Neural cell (in vitro differentiated cells): ENCODE results near the gene PELI2. TPM values are rescaled to one million over a fixed set of nuclear protein-coding genes. Genes with fewer than 3 reads are reported as not detected.

Experiments used
- H2AFZ ChIP-seq: fragments of 200-600, 300-800 bp; sonication (generic), shearing (Covaris generic); 2 replicates; pipeline ENCODE4 v1.6.0; 2014; ENCODE audit warnings: low read depth, mild to moderate bottlenecking, antibody characterized with exemption, low read length, moderate library complexity
- H3F3A ChIP-seq: fragments of 200-600 bp; shearing (Covaris generic); 2 replicates; pipeline ENCODE4 v1.6.1; 2016; ENCODE audit warnings: mild to moderate bottlenecking, moderate library complexity, mixed read lengths, antibody characterized with exemption, low read length; ENCODE audit not compliant: insufficient read depth, poor library complexity, severe bottlenecking
- H3K27ac ChIP-seq: fragments of 200-600, 300-800 bp; sonication (generic), shearing (Covaris generic); 2 replicates; pipeline ENCODE4 v1.5.1; 2014; ENCODE audit warnings: mild to moderate bottlenecking, low read length, moderate library complexity
- H3K27me3 ChIP-seq: fragments of 300-800, 200-600 bp; sonication (generic), shearing (Covaris generic); 2 replicates; pipeline ENCODE4 v1.6.0; 2014; ENCODE audit warnings: mild to moderate bottlenecking, low read depth, low read length, moderate library complexity; ENCODE audit not compliant: insufficient read depth
- H3K36me3 ChIP-seq: fragments of 300-800, 200-600 bp; sonication (generic), shearing (Covaris generic); 2 replicates; pipeline ENCODE4 v1.5.1; 2014; ENCODE audit warnings: mild to moderate bottlenecking, antibody characterized with exemption, low read length, moderate library complexity; ENCODE audit not compliant: insufficient read depth
- H3K4me2 ChIP-seq: fragments of 300-800, 200-600 bp; sonication (generic), shearing (Covaris generic); 2 replicates; pipeline ENCODE4 v1.6.0; 2014; ENCODE audit warnings: mild to moderate bottlenecking, low read length
- H3K4me3 ChIP-seq: fragments of 300-800, 200-600 bp; sonication (generic), shearing (Covaris generic); 2 replicates; pipeline ENCODE4 v1.5.1; 2014; ENCODE audit warnings: mild to moderate bottlenecking, low read length, moderate library complexity
- H3K79me2 ChIP-seq: fragments of 200-600 bp; shearing (Covaris generic); replicated peaks from 2 replicates; pipeline ENCODE4 v1.6.0; 2014; ENCODE audit warnings: mild to moderate bottlenecking, low read length, moderate library complexity; ENCODE audit not compliant: insufficient read depth
- H3K9ac ChIP-seq: fragments of 300-800, 200-600 bp; sonication (generic), shearing (Covaris generic); 2 replicates; pipeline ENCODE4 v1.6.1; 2016; ENCODE audit warnings: mild to moderate bottlenecking, low read length, mixed read lengths
- H3K9me2 ChIP-seq: fragments of 200-600 bp; shearing (Covaris generic); 2 replicates; pipeline ENCODE4 v1.6.1; 2016; ENCODE audit warnings: mild to moderate bottlenecking, low read length, mixed read lengths; ENCODE audit not compliant: insufficient read depth
- H3K9me3 ChIP-seq: fragments of 200-600, 300-800 bp; sonication (generic), shearing (Covaris generic); 2 replicates; pipeline ENCODE4 v1.6.1; 2016; ENCODE audit warnings: mild to moderate bottlenecking, mixed run types, low read length, moderate library complexity, mixed read lengths
- H4K20me1 ChIP-seq: fragments of 200-600 bp; shearing (Covaris generic); 2 replicates; pipeline ENCODE4 v1.6.1; 2016; ENCODE audit warnings: mild to moderate bottlenecking, mixed run types; ENCODE audit not compliant: insufficient read depth
- EP300 ChIP-seq: fragments of 450-650 bp; conservative IDR thresholded peaks from 2 replicates; pipeline ENCODE4 v1.6.1; 2014; ENCODE audit warnings: antibody characterized with exemption, mild to moderate bottlenecking, moderate library complexity; ENCODE audit not compliant: poor library complexity, severe bottlenecking
- EZH2 ChIP-seq: fragments of 200-600, 300-800 bp; shearing (Covaris generic), sonication (generic); IDR thresholded peaks from 2 replicates; pipeline ENCODE4 v1.6.1; 2014; ENCODE audit warnings: antibody characterized with exemption, low read length, borderline replicate concordance, mild to moderate bottlenecking; ENCODE audit not compliant: insufficient read depth, poor library complexity, severe bottlenecking
- MXI1 ChIP-seq: fragments of 450-650 bp; conservative IDR thresholded peaks from 2 replicates; pipeline ENCODE4 v1.6.1; 2014; ENCODE audit warnings: antibody characterized with exemption, mild to moderate bottlenecking; ENCODE audit not compliant: poor library complexity, severe bottlenecking
- POLR2AphosphoS5 ChIP-seq: IDR thresholded peaks from 2 replicates; pipeline ENCODE4 v1.6.1; 2012
- RAD21 ChIP-seq: fragments of 450-650 bp; conservative IDR thresholded peaks from 2 replicates; pipeline ENCODE4 v1.6.1; 2014; ENCODE audit warnings: antibody characterized with exemption, mild to moderate bottlenecking, moderate library complexity
- SMC3 ChIP-seq: fragments of 450-650 bp; conservative IDR thresholded peaks from 2 replicates; pipeline ENCODE4 v1.6.1; 2014; ENCODE audit warnings: antibody characterized with exemption, mild to moderate bottlenecking, moderate library complexity; ENCODE audit not compliant: poor library complexity
- TAF1 ChIP-seq: IDR thresholded peaks from 2 replicates; pipeline ENCODE4 v1.6.1; 2012; ENCODE audit warnings: low read depth
- polyA plus RNA-seq: library from polyadenylated mRNA; depleted of rRNA; stranded (reverse); fragments of >200 nt; gene quantifications from 2 replicates; pipeline ENCODE4 v1.2.3, GENCODE V29; 2014
- TF ChIP-seq, protein P1 (sequence below): fragments of 450-650 bp; IDR thresholded peaks from 2 replicates; pipeline ENCODE4 v1.5.1; 2014; ENCODE audit warnings: antibody characterized with exemption, mild to moderate bottlenecking, moderate library complexity; ENCODE audit not compliant: poor library complexity, severe bottlenecking
- TF ChIP-seq, protein P2 (sequence below): IDR thresholded peaks from 2 replicates; pipeline ENCODE4 v1.6.1; 2012; ENCODE audit warnings: borderline replicate concordance

PELI2 gene
- polyA plus RNA-seq, 1 donor from 2014 or later, result 5.3 TPM

DNA sequence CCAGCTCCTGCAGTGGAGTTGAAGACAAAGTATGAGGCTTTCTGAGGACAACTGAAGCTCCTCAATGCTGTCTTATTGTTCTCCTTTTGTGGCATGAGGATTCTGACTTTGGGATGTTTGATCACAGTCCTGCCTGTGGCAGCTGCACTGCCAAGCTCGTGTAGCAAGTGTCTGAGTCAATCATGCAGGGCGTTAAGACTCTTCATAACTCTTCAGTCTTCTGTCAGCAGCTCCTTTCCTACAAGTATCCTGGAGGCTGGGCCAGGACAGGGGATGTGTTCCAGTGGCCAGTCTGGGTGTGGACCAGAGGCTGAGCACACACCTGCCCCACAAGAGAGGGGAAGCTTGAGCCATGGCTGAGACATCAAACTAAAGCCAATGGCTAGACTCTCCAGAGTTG, 94.3 kb downstream of the PELI2 start:
- Histone ChIP-seq H3K9me3 (no peaks in the 10 kb centered on the region), H3K4me2 (no peak overlapping the region), H3K27me3 (no peaks in the 10 kb centered on the region), H3K36me3 (no peaks in the 10 kb centered on the region), H3F3A (no peaks in the 10 kb centered on the region), H3K27ac (no peak overlapping the region), H2AFZ (no peak overlapping the region), H3K79me2 (peaks cover 15% of the 10 kb centered on the region), H4K20me1 (no peaks in the 10 kb centered on the region), H3K9me2 (no peaks in the 10 kb centered on the region), H3K4me3 (no peak overlapping the region), H3K9ac (no peak overlapping the region)
- no peak for TF ChIP-seq RAD21
- TF ChIP-seq POLR2AphosphoS5, result no peak
- TF ChIP-seq TAF1, result no peak
- TF ChIP-seq EZH2, result no peak
- TF ChIP-seq, protein P1, sequence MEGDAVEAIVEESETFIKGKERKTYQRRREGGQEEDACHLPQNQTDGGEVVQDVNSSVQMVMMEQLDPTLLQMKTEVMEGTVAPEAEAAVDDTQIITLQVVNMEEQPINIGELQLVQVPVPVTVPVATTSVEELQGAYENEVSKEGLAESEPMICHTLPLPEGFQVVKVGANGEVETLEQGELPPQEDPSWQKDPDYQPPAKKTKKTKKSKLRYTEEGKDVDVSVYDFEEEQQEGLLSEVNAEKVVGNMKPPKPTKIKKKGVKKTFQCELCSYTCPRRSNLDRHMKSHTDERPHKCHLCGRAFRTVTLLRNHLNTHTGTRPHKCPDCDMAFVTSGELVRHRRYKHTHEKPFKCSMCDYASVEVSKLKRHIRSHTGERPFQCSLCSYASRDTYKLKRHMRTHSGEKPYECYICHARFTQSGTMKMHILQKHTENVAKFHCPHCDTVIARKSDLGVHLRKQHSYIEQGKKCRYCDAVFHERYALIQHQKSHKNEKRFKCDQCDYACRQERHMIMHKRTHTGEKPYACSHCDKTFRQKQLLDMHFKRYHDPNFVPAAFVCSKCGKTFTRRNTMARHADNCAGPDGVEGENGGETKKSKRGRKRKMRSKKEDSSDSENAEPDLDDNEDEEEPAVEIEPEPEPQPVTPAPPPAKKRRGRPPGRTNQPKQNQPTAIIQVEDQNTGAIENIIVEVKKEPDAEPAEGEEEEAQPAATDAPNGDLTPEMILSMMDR, result no peak
- no peak for TF ChIP-seq SMC3
- TF ChIP-seq EP300, result no peak
- TF ChIP-seq MXI1, result no peak
- TF ChIP-seq, protein P2, sequence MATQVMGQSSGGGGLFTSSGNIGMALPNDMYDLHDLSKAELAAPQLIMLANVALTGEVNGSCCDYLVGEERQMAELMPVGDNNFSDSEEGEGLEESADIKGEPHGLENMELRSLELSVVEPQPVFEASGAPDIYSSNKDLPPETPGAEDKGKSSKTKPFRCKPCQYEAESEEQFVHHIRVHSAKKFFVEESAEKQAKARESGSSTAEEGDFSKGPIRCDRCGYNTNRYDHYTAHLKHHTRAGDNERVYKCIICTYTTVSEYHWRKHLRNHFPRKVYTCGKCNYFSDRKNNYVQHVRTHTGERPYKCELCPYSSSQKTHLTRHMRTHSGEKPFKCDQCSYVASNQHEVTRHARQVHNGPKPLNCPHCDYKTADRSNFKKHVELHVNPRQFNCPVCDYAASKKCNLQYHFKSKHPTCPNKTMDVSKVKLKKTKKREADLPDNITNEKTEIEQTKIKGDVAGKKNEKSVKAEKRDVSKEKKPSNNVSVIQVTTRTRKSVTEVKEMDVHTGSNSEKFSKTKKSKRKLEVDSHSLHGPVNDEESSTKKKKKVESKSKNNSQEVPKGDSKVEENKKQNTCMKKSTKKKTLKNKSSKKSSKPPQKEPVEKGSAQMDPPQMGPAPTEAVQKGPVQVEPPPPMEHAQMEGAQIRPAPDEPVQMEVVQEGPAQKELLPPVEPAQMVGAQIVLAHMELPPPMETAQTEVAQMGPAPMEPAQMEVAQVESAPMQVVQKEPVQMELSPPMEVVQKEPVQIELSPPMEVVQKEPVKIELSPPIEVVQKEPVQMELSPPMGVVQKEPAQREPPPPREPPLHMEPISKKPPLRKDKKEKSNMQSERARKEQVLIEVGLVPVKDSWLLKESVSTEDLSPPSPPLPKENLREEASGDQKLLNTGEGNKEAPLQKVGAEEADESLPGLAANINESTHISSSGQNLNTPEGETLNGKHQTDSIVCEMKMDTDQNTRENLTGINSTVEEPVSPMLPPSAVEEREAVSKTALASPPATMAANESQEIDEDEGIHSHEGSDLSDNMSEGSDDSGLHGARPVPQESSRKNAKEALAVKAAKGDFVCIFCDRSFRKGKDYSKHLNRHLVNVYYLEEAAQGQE, result no peak

DNA sequence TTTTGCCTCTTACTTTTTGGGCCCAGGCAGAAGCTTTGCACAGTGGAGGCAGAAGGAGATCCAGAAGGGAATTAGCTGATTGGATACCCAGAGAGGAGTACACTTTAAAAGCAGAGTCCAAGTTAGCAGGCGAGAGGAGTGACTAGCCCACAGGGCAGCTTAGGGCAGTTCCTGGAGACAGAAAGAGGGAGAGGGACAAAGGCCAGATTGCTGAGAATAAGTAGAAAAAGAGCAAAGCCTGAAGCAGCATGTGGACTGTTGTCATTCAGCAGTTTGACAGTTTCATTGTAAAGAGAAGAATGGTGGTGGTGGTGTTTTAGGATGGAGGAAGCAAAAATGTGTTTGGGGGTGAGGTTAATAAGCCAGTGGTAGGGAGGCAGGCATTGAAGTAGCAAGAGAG, 95.1 kb downstream of the PELI2 start:
- no peak for TF ChIP-seq TAF1

DNA sequence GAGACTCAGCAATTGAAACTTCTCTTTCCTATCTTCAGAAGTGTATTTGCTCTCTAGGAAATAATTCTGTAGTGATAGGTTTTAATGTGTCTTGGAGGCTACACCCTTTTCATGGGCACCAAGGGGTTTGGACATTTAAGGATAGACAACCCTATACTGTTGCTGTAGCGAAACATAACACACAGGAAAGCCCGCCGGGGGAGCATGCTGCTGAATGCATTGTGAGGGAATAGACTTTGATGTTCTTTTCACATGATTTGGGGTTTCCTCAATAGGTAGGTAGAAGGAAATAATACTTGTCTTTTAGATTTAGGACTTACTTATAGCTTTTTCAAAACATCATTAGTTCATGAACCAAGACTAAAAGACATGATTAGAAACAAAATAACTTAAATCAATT, 97.0 kb downstream of the PELI2 start:
- Histone ChIP-seq H3F3A (no peaks in the 10 kb centered on the region), H3K9ac (no peak overlapping the region), H3K27ac (no peak overlapping the region), H3K9me3 (no peaks in the 10 kb centered on the region), H3K9me2 (no peaks in the 10 kb centered on the region), H3K4me3 (no peak overlapping the region), H4K20me1 (no peaks in the 10 kb centered on the region), H3K27me3 (no peaks in the 10 kb centered on the region), H3K79me2 (peaks cover 18% of the 10 kb centered on the region), H3K4me2 (no peak overlapping the region), H3K36me3 (no peaks in the 10 kb centered on the region), H2AFZ (no peak overlapping the region)
- TF ChIP-seq EZH2 (no peak), RAD21 (no peak), POLR2AphosphoS5 (no peak), SMC3 (no peak), EP300 (no peak), TAF1 (no peak), MXI1 (no peak)
- TF ChIP-seq, protein P1, result no peak
- TF ChIP-seq, protein P2, result no peak

More for the DNA sequence above, 95.1 kb downstream of the PELI2 start:
- peaks cover 19% of the 10 kb centered on the region for H3K79me2 ChIP-seq
- H3K27me3 ChIP-seq, result no peaks in the 10 kb centered on the region
- no peak overlapping the region for H3K9ac ChIP-seq
- no peak overlapping the region for H3K4me3 ChIP-seq
- H3K9me3 ChIP-seq, result no peaks in the 10 kb centered on the region
- no peak overlapping the region for H3K27ac ChIP-seq
- no peak overlapping the region for H2AFZ ChIP-seq
- H3F3A ChIP-seq, result no peaks in the 10 kb centered on the region
- H3K36me3 ChIP-seq, result no peaks in the 10 kb centered on the region
- H4K20me1 ChIP-seq, result no peaks in the 10 kb centered on the region
- H3K4me2 ChIP-seq, result no peak overlapping the region
- no peaks in the 10 kb centered on the region for H3K9me2 ChIP-seq
